DOHH2 (cell line): ENCODE measurements around the gene PNMA6A.

ENCODE experiments used
- CTCF ChIP-seq: fragments of 200-600 bp; sonication (generic); IDR thresholded peaks from one replicate; pipeline ENCODE4 v1.5.1; 2014; ENCODE audit warnings: antibody characterized with exemption, mild to moderate bottlenecking, low read depth, low read length; ENCODE audit not compliant: poor library complexity, severe bottlenecking
- EZH2phosphoT487 ChIP-seq: fragments of 200-600 bp; sonication (generic); IDR thresholded peaks from 2 replicates; pipeline ENCODE4 v1.6.1; 2017; ENCODE audit warnings: borderline replicate concordance, mild to moderate bottlenecking, antibody characterized with exemption, low read length, moderate library complexity, mixed read lengths

DNA sequence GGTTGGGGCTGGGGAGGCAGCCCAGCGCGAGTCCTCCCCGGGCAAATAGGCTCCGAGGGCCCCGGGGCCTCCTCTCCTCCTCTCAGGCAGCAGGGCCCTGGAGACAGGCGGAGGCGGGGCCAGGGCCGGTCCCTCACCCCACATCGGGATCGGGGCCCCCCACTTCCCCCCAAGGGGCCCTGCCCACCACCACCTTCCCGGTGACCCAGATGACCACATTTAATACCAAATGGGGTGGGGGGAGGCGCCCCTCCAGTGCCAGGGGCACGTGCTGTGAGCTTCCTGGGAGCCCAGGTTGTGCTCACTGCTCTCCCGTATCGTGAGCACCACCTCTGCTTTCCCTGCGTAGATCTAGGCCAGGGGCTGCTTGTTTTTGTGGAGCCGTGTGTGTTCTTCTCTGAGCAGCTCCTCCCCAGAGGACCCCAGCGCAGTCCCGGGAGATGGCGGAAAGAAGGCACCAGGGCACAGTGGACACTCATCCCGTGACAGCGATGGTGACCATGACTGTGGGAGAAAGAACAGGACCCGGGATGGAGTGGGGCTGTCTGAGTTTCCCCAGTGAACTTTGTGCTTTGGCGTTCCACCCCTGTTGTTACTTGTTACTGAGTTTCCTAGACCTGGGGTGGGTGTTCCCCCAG lies 2.1 kb downstream of the PNMA6A start:
- TF ChIP-seq CTCF (no peak), EZH2phosphoT487 (no peak)
